Embryonic facial prominence (tissue), 1 donor: ENCODE measurements around the gene IRX1.

ENCODE experiments used
- DNase-seq: peaks from one replicate; pipeline ENCODE4 v3.0.0-alpha.2; 2016; ENCODE audit errors: extremely low spot score

IRX1 gene

DNA sequence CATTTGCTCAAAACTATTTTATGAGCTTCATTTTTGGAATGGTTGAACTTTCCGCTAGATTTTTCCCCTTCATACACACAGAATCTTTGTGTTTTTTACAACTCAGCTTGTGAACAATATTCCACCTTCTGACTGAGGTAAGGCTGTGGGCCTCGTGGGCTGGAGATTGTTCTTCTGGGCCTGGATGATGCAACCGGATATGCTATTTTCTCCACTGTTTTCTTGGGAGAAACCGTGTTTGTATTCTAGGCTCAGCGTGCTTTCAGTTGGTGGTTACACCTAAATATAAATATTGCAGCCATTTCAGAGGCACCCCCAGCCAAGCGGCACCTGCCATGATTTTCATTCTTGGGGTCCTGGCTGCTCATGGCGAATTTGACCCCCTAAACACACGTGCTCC, 55.2 kb downstream of the IRX1 start:
- no peak for DNase-seq
